Adrenal gland (tissue), 5 donors: Measurements from ENCODE around the gene SLC35A2.

ENCODE experiments used
- CTCF ChIP-seq, 6 experiments: fragments of 450-650 bp in 4 of 6; fragments of 200-600 bp in 2 of 6; sonication (generic) in 1 of 6; IDR thresholded peaks; 1 replicate in 5 of 6; 2 replicates in 1 of 6; pipeline versions ENCODE4 v1.5.1 to v1.8.0; 2016 to 2021; ENCODE audit warnings: antibody characterized with exemption in 6 of 6, mild to moderate bottlenecking in 2 of 6, moderate library complexity in 1 of 6
- POLR2A ChIP-seq, 2 donors: fragments of 450-650 bp; IDR thresholded peaks; one replicate each; pipeline ENCODE4 v1.6.1; 2017; ENCODE audit warnings: antibody characterized with exemption in 2 of 2, mild to moderate bottlenecking in 2 of 2, moderate library complexity in 1 of 2
- donor health status: DM: no; HTN: no; CAD: no.

- no peak for TF ChIP-seq CTCF (IDR thresholded peaks at IDR 0.05)
- no peak for TF ChIP-seq POLR2A (IDR thresholded peaks at IDR 0.05)
Measured at GRCh38 chrX:48919947-48920717, 8.7 kb upstream of the SLC35A2 start.
